HPDE6-E6E7 (cell line): ENCODE data around the gene JARID2.

Experiments used
- DNase-seq: peaks from one replicate; pipeline ENCODE4 v3.0.0; 2011; ENCODE audit warnings: missing footprints; ENCODE audit errors: extremely low spot score

The JARID2 gene

GRCh38 chr6:15264412-15264811 lies 18.5 kb downstream of the JARID2 start:
- DNase-seq, result no peak

GRCh38 chr6:15264902-15265761 lies 19.3 kb downstream of the JARID2 start:
- DNase-seq, result no peak

- no peak for DNase-seq
Measured at GRCh38 chr6:15265787-15266186, 19.9 kb downstream of the JARID2 start.

- no peak for DNase-seq
Measured at GRCh38 chr6:15266423-15266996, 20.6 kb downstream of the JARID2 start.

GRCh38 chr6:15267221-15267620 lies 21.4 kb downstream of the JARID2 start:
- DNase-seq, result no peak

GRCh38 chr6:15268137-15268908 lies 22.5 kb downstream of the JARID2 start:
- DNase-seq, result no peak

GRCh38 chr6:15269011-15269410 lies 23.1 kb downstream of the JARID2 start:
- no peak for DNase-seq

- DNase-seq, result no peak
Measured at GRCh38 chr6:15269619-15270018, 23.8 kb downstream of the JARID2 start.

- DNase-seq, result no peak
Measured at GRCh38 chr6:15270402-15270801, 24.5 kb downstream of the JARID2 start.

GRCh38 chr6:15272562-15272961 lies 26.7 kb downstream of the JARID2 start:
- no peak for DNase-seq

- DNase-seq, result no peak
Measured at GRCh38 chr6:15274692-15275387, 29.0 kb downstream of the JARID2 start.

GRCh38 chr6:15276036-15276985 lies 30.4 kb downstream of the JARID2 start:
- no peak for DNase-seq

- no peak for DNase-seq
Measured at GRCh38 chr6:15279047-15279661, 33.3 kb downstream of the JARID2 start.

GRCh38 chr6:15280028-15280427 lies 34.2 kb downstream of the JARID2 start:
- DNase-seq, result no peak

- DNase-seq, result no peak
Measured at GRCh38 chr6:15280961-15281360, 35.1 kb downstream of the JARID2 start.

- no peak for DNase-seq
Measured at GRCh38 chr6:15282334-15282733, 36.5 kb downstream of the JARID2 start.

- DNase-seq, result no peak
Measured at GRCh38 chr6:15283986-15284361, 38.1 kb downstream of the JARID2 start.

GRCh38 chr6:15284743-15285142 lies 38.9 kb downstream of the JARID2 start:
- DNase-seq, result peak; percentile 26

- DNase-seq, result no peak
Measured at GRCh38 chr6:15285682-15286294, 39.9 kb downstream of the JARID2 start.
